ENCODE measurements around the gene KPTN. TPM values are rescaled to one million over a fixed set of nuclear protein-coding genes. Genes with fewer than 3 reads are reported as not detected.

KPTN gene
- total and polyA plus RNA-seq, 2 of the 13 experiments (the other 11 are each of a cell fraction or from before 2014, with no cell fraction given), result 9.1 to 13.3 TPM

GRCh38 chr19:47483800-47484690, at the start of gene KPTN (continued):
- TF ChIP-seq ZNF580 (CRISPR knock-in tag; IDR thresholded peaks at IDR 0.05; ENCODE audit: borderline replicate concordance, low read depth) (no peak; the same call in 1 of the 2 replicates), TEF (CRISPR knock-in tag; IDR thresholded peaks at IDR 0.05) (no peak), HNRNPK (IDR thresholded peaks at IDR 0.05; ENCODE audit: low read depth, low read length, poor library complexity, severe bottlenecking) (peak; percentile 81), ZFX (CRISPR knock-in tag; IDR thresholded peaks at IDR 0.05; ENCODE audit: low read depth) (peak; percentile 83), ATF4 (CRISPR knock-in tag; IDR thresholded peaks at IDR 0.05) (no peak), KAT8 (CRISPR knock-in tag; IDR thresholded peaks at IDR 0.05) (peak; percentile 92), TFAP4 (IDR thresholded peaks at IDR 0.05; ENCODE audit: borderline replicate concordance, low read depth) (no peak), CEBPG (CRISPR knock-in tag; IDR thresholded peaks at IDR 0.05) (no peak), ZNF180 (CRISPR knock-in tag; IDR thresholded peaks at IDR 0.05; ENCODE audit: borderline replicate concordance, low read depth) (no peak), RFXAP (CRISPR knock-in tag; IDR thresholded peaks at IDR 0.05; ENCODE audit: borderline replicate concordance) (peak; percentile 58; the same call in 1 of the 2 replicates), RBFOX2 (IDR thresholded peaks at IDR 0.05; ENCODE audit: low read depth, low read length) (peak; percentile 83), RFX1 (IDR thresholded peaks at IDR 0.05) (no peak), ZNF616 (CRISPR knock-in tag; IDR thresholded peaks at IDR 0.05; ENCODE audit: low read depth) (no peak), ZGPAT (CRISPR knock-in tag; IDR thresholded peaks at IDR 0.05) (peak; percentile 76), ZNF724P (CRISPR knock-in tag; IDR thresholded peaks at IDR 0.05; ENCODE audit: borderline replicate concordance) (no peak), ZNF207 (IDR thresholded peaks at IDR 0.05; ENCODE audit: borderline replicate concordance) (no peak), ZNF782 (CRISPR knock-in tag; IDR thresholded peaks at IDR 0.05; ENCODE audit: borderline replicate concordance) (no peak), PITX1 (CRISPR knock-in tag; IDR thresholded peaks at IDR 0.05) (0 out of 2 replicates have a peak, but pooled peaks have one; percentile 29)
- TF ChIP-seq, protein P1, sequence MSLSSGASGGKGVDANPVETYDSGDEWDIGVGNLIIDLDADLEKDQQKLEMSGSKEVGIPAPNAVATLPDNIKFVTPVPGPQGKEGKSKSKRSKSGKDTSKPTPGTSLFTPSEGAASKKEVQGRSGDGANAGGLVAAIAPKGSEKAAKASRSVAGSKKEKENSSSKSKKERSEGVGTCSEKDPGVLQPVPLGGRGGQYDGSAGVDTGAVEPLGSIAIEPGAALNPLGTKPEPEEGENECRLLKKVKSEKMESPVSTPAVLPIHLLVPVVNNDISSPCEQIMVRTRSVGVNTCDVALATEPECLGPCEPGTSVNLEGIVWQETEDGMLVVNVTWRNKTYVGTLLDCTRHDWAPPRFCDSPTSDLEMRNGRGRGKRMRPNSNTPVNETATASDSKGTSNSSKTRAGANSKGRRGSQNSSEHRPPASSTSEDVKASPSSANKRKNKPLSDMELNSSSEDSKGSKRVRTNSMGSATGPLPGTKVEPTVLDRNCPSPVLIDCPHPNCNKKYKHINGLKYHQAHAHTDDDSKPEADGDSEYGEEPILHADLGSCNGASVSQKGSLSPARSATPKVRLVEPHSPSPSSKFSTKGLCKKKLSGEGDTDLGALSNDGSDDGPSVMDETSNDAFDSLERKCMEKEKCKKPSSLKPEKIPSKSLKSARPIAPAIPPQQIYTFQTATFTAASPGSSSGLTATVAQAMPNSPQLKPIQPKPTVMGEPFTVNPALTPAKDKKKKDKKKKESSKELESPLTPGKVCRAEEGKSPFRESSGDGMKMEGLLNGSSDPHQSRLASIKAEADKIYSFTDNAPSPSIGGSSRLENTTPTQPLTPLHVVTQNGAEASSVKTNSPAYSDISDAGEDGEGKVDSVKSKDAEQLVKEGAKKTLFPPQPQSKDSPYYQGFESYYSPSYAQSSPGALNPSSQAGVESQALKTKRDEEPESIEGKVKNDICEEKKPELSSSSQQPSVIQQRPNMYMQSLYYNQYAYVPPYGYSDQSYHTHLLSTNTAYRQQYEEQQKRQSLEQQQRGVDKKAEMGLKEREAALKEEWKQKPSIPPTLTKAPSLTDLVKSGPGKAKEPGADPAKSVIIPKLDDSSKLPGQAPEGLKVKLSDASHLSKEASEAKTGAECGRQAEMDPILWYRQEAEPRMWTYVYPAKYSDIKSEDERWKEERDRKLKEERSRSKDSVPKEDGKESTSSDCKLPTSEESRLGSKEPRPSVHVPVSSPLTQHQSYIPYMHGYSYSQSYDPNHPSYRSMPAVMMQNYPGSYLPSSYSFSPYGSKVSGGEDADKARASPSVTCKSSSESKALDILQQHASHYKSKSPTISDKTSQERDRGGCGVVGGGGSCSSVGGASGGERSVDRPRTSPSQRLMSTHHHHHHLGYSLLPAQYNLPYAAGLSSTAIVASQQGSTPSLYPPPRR (CRISPR knock-in tag; IDR thresholded peaks at IDR 0.05; ENCODE audit: borderline replicate concordance), result no peak
